AG09319 (cell line): Measurements from ENCODE around the gene CCT5.
A peak's percentile ranks its signal among the peaks of the same experiment; 100 is the strongest.

Experiments used
- DNase-seq: peaks from one replicate; pipeline ENCODE4 v3.0.0-alpha.2; 2010; ENCODE audit warnings: low read depth; ENCODE audit errors: extremely low read depth
- CTCF ChIP-seq: IDR thresholded peaks from 2 replicates; pipeline ENCODE4 v1.5.1; 2011; ENCODE audit warnings: low read depth, mild to moderate bottlenecking, inconsistent platforms, low read length, moderate library complexity

CCT5 gene

DNA sequence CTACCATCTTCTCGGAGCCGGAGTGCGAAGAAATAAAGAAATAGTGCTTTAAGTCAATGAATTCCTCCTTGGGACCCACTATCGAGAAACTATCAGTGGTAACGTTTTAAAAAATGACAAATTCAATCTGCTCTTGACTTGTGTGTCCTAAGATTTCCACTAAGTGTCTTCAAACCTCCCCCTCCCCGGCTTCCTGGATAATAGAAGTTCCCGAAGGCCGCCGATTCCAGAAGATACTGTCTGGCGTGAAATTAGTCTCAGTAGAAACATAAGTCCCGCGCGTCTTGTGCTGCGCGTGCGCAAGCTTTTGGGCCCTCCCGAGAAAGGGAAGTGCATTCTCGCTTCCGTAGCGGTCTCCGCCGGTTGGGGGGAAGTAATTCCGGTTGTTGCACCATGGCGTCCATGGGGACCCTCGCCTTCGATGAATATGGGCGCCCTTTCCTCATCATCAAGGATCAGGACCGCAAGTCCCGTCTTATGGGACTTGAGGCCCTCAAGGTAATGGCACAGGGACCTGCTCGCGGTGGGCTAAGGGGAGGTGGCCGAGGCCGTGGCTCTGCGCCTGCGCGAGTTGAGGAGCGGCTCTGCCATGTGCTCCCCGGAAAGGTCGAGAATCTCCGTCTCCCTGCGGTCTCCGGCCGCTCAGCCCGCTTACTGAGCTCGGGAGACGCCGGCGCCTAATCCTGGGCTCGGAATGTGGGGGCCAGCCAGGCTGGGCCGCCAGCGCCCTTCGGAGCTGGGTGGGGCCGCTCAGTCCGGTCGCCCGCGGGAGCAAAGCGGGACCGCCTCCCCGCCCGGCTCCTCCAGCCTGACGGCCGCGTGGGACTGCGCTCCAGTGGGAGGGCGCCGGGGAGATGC lies at the start of gene CCT5:
CCT5 (plus strand) TSS at position 333 of the 858 bp plus-strand sequence; CDS start at position 394, 61 bp downstream.
- DNase-seq = peak; percentile 99
- no peak for TF ChIP-seq CTCF

GRCh38 chr5:10201223-10201868 lies 48.7 kb upstream of the CCT5 start:
- no peak for DNase-seq

GRCh38 chr5:10202089-10202910 lies 47.8 kb upstream of the CCT5 start:
- DNase-seq = no peak
- no peak for TF ChIP-seq CTCF

More at GRCh38 chr5:10201223-10201868, 48.7 kb upstream of the CCT5 start:
- TF ChIP-seq CTCF = peak; percentile 38

GRCh38 chr5:10209004-10209403 lies 41.1 kb upstream of the CCT5 start:
- TF ChIP-seq CTCF = no peak
- DNase-seq = no peak

DNA sequence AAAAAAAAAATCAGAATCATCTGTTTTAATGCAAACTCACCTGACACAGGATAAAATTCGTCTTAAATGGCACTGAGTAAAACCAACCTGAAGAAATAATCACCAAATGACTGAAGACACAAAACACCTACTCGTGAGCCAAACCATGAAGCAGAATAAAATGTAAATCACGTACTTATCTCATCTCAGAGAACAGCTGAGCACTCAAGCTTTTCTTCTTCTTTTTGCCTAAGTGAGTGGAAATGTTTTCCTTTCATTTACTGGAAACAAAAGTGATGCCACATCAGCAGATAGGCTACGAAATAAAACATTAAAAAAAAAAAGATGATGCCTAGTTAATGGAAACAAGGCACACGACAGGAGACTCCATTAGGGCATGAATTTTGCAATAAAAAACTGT lies 36.8 kb upstream of the CCT5 start:
- TF ChIP-seq CTCF = no peak
- DNase-seq = no peak

GRCh38 chr5:10214041-10214440 lies 36.0 kb upstream of the CCT5 start:
- no peak for DNase-seq
- TF ChIP-seq CTCF = no peak
